Stimulated activated CD4-positive, alpha-beta T cell treated with anti-CD3 and anti-CD28 coated beads, Interleukin-15, amount 100 ng/mL, for 24 hours (primary cell): ENCODE data around the gene PERM1.
"Not testable (repeated sequence)": the region's sequence is repeated elsewhere in the genome, so short reads cannot be mapped to it uniquely, and the experiment has no call there.

ENCODE experiments used
- DNase-seq: peaks from one replicate; pipeline ENCODE4 v3.0.0-alpha.2; 2020

The PERM1 gene

DNA sequence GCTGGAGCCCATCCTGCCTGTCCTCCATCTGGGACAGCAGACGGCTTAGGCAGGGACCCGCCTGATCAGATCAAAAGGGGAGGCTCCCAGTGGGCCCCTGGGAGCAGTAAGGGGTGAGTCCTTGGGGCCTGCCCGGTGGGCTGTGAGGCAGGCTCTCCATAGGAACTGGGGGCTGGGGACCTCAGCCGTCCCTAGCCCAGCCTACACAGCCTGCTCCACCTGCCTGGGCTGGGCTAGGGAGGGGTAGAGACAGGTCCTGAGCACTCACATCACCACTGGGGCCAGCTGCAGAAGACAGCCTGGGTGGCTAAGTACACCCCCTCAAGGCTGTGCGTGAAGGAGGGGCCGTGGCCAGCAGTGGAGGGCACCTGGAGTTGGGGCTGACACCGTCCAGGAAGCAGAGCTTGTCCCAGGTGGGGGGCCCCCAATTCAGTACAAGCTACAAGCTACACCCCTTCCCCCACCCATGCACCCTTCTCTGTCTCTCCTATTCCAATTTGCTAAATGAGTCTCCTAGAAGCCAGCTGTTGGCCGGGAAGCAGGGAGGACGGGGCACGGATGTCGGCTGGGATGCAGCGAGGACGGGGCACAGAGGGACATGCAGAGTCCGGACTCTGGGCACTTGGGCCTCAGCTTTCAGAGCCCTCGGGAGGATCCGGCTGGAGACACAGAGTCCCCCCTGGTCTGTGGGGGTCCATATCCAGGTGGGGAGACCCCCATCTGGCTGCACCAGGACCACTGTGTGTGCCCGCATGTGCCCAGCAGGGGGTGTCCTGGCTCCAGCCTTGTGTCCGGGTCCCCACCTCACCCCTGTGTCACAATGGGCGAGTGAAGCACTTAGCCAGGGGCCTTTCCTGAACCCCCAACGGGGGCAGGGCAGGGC, 33.1 kb upstream of the PERM1 start:
- DNase-seq, result no peak

DNA sequence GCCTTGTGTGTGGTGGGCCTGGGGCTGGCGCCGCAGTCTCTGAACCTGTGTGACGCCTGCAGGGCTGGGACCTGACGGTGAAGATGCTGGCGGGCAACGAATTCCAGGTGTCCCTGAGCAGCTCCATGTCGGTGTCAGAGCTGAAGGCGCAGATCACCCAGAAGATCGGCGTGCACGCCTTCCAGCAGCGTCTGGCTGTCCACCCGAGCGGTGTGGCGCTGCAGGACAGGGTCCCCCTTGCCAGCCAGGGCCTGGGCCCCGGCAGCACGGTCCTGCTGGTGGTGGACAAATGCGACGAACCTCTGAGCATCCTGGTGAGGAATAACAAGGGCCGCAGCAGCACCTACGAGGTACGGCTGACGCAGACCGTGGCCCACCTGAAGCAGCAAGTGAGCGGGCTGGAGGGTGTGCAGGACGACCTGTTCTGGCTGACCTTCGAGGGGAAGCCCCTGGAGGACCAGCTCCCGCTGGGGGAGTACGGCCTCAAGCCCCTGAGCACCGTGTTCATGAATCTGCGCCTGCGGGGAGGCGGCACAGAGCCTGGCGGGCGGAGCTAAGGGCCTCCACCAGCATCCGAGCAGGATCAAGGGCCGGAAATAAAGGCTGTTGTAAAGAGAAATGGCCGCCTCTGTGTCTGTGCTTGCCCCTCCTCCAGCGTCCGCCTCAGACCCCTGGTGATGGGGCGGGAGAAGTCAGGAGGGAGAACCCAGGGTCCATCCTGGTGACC, 32.2 kb upstream of the PERM1 start:
- peak; percentile 6 for DNase-seq

DNA sequence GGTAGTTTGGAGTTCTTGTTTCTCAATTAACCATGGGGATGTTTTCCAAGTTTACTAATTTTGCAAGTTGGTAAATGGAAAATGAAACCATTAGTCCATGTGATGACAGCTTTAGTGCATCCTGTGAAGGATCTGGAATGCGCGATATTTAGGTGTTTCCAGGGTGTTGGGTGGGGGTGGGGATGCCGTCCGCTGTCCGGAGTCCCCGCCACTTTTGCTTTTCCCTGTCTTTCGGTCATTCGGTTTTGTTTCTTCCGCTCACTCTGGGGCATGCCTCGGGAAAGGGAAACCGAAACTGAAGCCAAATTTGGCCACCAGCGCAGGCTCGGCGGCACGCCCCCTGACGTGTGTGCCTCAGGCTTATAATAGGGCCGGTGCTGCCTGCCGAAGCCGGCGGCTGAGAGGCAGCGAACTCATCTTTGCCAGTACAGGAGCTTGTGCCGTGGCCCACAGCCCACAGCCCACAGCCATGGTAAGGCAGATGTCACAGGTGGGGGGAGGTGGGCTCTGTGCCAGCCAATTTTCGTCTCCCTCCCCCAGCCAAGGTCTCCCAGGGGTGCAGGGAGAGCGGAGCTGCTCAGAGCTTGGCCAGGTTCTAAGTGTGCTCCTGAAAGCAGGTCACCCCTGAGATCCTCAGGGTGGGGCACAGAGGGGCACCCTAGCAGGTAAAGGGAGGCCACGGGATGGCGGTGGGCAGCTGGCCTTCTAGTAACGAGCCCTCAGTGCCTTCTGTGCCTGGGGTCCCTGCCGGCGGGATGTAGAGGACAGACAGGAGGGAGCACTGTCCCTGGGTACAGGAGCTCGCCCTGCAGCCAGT, 31.4 kb upstream of the PERM1 start, which contains the start of gene ISG15:
TSS of gene ISG15 (plus strand) at position 393 of the 817 bp plus-strand sequence. CDS start at position 470, 77 bp downstream.
- DNase-seq, result peak; percentile 91

DNA sequence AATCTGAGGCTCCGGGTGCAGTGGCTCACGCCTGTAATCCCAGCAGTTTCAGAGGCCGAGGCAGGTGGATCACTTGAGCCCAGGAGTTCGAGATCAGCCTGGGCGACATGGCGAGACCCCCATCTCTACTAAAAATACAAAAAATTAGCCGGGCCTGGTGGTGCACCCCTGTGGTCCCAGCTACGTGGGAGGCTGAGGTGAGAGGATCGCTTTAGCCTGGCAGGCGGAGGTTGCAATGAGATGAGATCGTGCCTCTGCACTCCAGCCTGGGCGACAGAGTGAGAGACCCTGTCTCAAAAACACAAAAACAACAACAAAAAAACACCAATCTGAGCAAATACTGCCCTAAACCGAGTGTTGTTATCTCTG, 30.8 kb upstream of the PERM1 start:
- not testable (repeated sequence) for DNase-seq

GRCh38 chr1:1011396-1011949, 29.6 kb upstream of the PERM1 start:
- no peak for DNase-seq

DNA sequence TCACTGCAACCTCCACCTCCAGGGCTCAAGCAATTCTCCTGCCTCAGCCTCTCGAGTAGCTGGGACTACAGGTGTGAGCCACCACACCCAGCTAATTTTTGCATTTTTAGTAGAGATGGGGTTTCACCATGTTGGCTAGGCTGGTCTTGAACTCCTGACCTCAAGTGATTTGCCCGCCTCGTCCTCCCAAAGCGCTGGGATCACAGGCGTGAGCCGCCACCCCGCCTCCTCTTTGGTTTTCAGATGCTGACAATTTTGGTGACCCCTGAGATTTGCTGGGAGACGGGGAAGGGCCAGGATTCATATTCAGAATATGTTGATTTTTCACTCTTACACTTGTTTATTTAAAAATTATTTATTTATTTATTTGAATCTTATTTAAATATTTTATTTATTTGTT, 28.2 kb upstream of the PERM1 start:
- DNase-seq, result not testable (repeated sequence)

- DNase-seq, result no peak
These were observed 24.6 kb upstream of the PERM1 start for GRCh38 chr1:1006305-1007159.

DNA sequence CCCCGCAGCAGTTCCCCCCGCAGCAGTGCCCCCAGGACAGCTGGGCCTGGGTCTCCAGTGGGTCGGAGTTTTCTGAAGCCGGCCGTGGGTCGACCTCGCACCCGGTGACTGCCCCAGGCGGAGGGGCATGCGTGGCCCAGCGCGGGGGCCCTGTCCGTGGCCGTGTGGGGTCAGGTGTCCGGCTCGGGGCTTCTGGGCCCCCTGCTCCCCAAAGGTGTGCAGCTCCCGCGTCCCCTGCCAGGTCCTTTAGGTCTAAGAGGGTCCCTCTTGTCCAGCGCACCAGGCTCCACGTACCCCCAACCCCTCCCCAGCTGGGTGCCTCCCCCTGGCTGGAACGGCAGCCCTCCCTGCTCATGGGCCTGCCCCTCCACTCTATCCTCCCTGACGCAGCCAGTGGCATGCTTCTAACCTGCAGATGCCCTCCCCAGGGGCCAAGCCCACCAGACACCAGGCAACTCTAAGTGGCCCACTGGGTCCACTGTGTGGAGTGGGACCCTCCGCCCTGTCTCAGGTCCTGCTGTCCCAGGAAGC, 23.9 kb upstream of the PERM1 start:
- no peak for DNase-seq

- DNase-seq, result no peak
These were observed 23.1 kb upstream of the PERM1 start for GRCh38 chr1:1004780-1005697.

GRCh38 chr1:1004420-1004779, 22.5 kb upstream of the PERM1 start:
- no peak for DNase-seq

DNA sequence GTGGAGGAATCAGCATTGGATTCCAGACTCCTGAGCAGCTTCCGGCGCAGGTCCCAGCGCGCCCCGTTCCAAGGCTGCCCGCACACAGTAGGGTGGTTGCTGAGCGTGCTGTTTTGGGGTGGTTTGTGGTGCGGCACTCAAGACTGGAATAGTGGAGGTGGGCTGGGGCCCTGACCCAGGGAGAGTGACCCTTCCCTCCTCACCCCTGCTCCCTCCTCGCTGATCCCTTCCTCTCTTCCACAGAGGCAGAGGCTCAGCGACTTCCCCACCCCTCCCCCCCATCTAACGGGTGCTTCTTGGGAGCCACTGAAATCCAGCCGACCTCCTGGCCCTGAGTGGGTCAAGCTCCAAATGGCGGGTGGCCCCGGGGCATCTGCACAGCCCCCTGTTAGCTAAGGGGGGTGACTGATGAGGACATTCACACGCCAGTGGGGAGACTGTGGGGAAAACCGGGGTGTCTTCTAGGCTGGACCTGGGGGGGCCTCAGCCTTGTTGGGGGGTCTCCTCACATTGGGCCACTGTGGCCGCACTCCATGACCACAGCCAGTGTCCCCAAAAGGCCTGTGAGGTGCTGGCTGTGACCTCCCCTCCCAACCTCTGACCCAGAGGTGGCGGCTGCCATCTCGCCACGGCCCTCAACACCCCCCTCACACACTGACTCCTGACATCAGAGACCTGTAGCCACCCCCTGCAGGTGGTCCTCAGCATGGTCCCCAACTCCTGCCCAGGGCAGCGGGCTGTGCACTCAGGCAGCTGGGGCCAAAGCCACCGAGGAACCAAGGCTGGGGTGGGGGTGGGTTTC, 21.9 kb upstream of the PERM1 start:
- no peak for DNase-seq

DNA sequence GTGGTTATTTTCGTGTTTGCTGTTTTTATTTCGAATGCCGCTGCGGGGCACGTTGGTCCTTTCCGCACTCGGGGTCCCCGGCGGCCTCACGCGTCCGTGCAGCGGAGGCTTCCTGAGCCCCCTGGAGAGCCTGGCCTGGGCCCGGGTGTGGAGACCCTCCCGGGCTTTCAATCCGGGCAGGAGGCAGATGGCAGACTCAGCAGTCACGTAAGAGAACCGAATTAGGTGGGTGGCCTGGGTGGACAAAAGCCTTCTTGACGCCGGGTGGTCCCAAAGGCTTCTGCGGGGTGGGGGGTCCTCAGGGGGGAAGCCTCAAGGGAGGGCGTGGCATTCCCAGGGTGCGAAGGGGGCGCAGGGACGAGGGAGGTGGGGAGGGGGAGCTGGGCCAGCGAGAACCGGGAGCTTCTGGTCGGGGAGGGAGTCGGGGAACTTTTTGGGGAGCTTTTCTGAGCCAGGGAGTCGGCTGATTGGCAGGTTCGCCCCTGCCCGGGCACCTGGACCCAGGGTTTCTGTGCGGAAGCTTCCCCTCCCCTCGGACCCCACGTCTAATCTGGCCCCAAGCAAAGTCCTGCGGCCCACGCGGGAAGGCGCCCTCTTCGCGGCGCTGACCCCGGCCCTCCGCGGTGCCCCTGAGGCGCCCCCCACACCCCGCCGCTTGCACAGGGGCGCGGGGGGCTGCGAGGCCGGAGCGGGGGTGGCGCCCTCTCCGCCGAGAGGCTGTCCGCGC, 19.3 kb upstream of the PERM1 start:
- DNase-seq, result no peak

GRCh38 chr1:1000357-1001056, 18.6 kb upstream of the PERM1 start:
- peak; percentile 73 for DNase-seq

DNA sequence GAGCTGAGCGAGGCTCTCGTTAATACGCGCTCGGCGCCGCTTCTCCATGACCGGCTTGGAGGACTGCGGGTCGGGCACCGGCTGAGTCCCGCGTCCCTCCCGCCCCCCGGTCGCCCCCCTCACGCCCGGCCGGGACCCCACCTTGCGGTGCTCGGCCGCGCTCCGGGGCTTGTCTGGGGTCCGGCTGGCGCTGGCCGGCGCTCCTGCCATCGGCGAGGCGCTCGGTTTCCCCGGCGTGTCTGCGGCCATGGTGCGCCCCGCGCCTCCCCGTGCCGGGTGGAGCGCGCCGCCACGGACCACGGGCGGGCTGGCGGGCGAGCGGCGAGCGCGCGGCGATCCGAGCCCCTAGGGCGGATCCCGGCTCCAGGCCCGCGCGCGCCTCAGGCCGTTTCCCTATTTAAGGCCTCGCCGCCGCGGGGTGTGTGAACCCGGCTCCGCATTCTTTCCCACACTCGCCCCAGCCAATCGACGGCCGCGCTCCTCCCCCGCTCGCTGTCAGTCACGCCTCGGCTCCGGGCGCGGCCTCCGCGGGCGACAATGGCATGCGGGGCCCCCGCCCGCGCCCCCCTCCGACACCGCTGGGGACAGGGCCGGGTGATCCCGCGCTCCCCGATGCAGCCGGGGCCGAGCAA, 17.9 kb upstream of the PERM1 start, which contains the start of gene HES4:
TSS of gene HES4 (minus strand) at position 373 of the 632 bp plus-strand sequence. CDS start at position 249, 124 bp downstream.
- DNase-seq, result peak; percentile 78

- no peak for DNase-seq
These were observed 17.3 kb upstream of the PERM1 start for GRCh38 chr1:998995-999724.

DNA sequence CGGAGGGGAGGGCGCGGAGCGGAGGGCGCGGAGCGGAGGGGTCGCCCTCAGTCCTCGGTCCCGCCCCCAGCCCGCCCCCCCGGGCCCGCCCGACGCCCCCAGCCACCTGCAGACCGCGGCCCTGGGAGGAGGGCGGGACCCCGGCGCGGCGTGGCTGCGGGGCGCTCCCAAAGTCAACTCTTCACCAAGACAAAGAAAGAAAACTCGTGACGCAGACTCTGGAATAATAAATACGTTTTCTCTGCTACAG, 16.8 kb upstream of the PERM1 start:
- DNase-seq, result no peak
